GM13977 (cell line): ENCODE data around the gene SLC1A1.

ENCODE experiments used
- DNase-seq: peaks from one replicate; pipeline ENCODE4 v3.0.0; 2012; ENCODE audit warnings: low spot score
- in situ Hi-C: fragments of 300-500 bp; cut with MboI; formaldehyde crosslinking; loops from one replicate; pipeline ENCODE4 v1.12.0; 2022; ENCODE audit warnings: low sequenced_read_pairs, low pct_unique_long_range_greater_than_20kb, mixed read lengths, inconsistent platforms; ENCODE audit not compliant: unreplicated experiment
- TF ChIP-seq, protein P1 (sequence below): IDR thresholded peaks from 2 replicates; pipeline ENCODE4 v1.5.1; 2012; ENCODE audit warnings: mild to moderate bottlenecking, control low read depth; ENCODE audit not compliant: insufficient read depth; ENCODE audit errors: extremely low read depth, missing control alignments

The SLC1A1 gene

DNA sequence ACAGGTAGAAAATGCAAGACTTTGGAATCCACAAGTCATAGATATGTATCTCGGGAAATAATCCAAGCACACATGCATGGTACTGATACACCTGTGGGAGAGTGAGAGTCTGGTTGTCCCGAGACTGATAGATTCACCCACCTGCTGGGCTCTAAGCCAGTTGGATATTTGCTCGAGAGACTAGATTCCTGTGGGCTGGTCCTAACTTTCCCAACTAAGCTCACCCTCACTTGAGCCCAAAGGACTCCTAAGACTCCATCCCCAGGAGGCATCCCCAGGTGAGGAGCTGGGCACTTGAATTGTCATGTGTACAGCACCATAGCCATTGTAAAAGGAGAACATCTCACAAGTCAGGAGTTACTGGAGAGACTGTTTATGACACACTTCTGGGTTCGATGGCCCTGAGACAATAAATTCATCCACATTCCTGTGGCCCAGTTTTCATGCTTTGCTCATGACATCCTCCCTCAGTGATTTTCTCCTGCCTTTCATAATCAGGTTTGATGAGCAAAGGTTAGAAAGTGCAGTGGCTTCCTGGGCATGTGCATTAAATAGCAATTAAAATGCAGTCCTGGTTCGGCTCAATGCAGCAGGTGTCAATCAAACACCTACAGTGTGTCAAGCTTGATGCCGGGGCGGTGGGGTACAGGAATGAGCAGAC lies 18.1 kb downstream of the SLC1A1 start:
- no peak for DNase-seq
- in situ Hi-C loops, result no loop called here
- TF ChIP-seq, protein P1, sequence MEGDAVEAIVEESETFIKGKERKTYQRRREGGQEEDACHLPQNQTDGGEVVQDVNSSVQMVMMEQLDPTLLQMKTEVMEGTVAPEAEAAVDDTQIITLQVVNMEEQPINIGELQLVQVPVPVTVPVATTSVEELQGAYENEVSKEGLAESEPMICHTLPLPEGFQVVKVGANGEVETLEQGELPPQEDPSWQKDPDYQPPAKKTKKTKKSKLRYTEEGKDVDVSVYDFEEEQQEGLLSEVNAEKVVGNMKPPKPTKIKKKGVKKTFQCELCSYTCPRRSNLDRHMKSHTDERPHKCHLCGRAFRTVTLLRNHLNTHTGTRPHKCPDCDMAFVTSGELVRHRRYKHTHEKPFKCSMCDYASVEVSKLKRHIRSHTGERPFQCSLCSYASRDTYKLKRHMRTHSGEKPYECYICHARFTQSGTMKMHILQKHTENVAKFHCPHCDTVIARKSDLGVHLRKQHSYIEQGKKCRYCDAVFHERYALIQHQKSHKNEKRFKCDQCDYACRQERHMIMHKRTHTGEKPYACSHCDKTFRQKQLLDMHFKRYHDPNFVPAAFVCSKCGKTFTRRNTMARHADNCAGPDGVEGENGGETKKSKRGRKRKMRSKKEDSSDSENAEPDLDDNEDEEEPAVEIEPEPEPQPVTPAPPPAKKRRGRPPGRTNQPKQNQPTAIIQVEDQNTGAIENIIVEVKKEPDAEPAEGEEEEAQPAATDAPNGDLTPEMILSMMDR, result no peak

DNA sequence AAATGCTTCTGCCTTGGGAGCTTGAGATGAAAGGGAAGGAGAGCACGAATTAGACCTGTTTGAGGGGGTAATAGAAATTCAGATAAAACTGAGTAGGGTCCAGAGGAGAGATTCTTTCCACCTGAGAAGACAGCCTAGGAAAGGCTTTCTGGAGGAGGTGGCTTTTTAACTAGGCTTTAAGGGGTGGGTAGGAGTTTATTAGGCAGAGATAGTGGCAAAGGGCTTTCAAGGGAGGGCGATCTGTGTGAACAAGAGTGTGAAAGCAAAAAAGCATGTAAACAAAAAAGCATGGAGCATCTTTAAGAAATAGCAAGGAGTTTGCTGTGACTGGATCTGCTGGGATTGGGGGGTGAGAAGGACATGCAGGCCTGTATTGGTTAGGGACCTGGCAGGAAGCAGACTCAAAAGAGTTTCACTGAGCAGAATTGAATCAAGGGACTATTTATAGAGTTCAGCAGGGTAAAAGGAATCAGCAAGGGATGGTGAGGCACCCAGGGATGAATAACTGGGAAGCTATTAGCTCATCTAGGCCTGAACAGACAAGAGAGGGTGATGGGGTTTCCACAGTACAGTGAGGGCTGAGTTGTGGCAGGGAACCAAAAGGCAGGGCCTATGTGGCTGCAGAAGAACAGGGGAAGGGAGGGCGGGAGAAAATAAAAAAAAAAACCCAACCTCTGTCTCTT lies 18.8 kb downstream of the SLC1A1 start:
- in situ Hi-C loops, result no loop called here
- TF ChIP-seq, protein P1, result no peak
- no peak for DNase-seq

DNA sequence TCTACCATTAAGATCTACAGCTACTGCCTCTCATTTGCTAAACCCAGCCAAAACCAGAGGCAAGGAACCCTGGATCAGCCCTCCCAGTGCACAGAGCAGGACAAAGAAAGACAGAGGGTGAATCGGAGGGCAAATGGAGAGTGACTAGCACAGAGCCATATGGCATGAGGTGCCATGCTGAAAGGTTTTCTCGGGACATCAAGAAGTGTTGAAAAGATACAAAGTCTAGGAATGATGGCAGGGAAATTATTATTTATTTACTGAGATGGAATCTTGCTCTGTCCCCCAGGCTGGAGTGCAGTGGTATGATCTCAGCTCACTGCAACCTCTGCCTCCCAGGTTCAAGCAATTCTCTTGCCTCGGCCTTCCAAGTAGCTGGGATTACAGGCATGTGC lies 19.3 kb downstream of the SLC1A1 start:
- no peak for DNase-seq
- TF ChIP-seq, protein P1, result no peak
- in situ Hi-C loops, result no loop called here

DNA sequence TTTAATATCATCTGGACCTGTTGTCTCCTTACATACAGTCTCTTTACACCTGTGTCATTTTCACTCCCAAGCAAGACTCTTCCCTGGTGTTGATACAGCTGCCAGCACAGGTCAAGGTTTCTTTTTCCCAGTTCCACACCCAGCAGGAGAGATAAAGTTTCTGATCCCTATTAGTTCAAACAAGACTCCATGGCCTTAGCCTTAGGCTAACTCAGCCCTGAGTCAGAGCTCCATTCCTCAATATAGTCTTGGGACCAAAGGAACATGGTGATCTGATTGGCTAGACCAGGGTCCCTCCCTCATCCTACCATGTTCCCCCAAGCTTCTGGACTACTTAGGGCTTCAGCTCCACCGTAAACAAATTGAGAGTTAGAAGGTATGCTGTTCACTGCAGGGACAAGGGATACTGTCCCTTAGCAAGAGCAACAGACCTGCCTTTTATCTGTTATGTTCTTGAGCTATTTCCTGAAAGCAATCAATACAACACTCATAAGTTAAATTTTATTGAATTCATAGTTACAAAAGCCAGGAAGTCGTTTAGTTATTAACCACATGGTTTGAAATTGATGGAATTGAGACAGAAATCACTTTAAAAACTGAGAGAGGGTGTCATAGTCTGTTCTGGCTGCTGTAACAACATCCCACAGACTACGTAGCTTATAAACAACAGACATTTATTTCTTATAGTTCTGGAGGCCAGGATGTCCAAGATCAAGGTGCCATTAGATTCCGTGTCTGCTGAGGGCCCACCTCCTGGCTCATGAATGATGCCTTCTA lies 20.5 kb downstream of the SLC1A1 start:
- in situ Hi-C loops, result no loop called here
- DNase-seq, result no peak
- TF ChIP-seq, protein P1, result no peak

DNA sequence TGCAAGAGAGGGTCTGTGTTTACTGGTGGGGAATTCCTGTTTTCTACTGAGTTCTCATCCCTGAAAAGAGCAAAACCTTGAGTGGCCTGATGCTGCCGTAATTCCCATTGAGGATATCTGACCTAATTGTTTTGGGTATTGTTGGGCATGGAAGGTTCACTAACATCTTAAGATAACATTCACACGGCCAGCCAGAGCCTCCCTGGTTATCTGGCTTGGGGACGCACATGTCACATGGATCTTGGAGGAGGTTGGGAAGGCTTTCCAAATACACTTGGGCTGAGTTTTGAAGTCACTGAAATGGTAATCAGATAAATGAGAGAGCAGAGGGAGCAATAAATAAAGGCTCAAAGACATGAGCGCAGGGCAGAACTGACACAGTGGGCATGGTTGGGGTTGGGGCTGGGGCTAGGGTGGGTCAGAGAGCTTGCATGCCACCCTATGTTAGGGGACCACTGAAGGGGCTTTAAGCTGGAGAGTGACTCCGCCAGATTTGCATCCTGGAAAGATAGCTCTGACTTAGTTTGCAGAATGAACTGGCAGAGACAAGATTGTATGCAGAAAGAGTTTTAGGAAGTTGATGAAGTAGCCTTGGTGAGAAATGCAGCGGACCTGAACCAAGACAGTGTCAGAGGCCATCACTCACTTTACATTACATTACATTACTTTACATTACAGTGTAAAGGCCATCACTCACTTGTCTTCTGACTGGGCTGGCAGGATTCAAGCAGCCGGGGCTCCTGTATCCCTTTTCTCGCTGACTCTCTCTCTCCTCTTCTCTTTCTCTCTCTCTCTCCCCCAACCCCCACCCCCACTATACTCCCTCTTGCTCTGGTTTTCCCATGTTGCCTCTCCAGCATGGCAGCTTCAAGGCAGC lies 24.2 kb downstream of the SLC1A1 start:
- in situ Hi-C loops, result no loop called here
- no peak for DNase-seq
- TF ChIP-seq, protein P1, result no peak

DNA sequence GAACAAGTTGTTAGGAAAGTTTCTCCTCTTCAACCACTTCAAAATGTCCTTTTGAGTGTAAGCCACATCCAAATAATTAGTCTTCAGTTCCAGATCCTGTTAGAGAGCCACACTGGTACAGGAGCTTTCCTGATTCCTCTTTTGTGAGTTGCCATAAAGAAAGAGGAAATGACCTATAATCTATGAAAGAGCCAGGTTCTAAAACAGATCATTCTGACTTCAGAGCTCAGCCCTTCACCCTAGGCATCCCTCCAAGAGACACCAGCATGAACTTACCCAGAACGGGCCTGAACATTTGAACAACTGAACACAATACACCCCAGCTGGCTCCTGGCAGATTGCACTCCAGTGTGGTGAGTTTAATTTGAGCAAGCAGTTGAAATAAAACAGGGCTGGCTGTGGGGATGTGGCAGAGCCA lies 25.7 kb downstream of the SLC1A1 start:
- in situ Hi-C loops, result no loop called here
- DNase-seq, result no peak

More for the DNA sequence above, 25.7 kb downstream of the SLC1A1 start:
- TF ChIP-seq, protein P1, result no peak
